ENCODE results near the gene ARHGAP10.

GRCh38 chr4:147960971-147961370 lies 229.1 kb downstream of the ARHGAP10 start:
- no peak for TF ChIP-seq YY1 (IDR thresholded peaks at IDR 0.05; ENCODE audit: low read depth)
- TF ChIP-seq EP300 (IDR thresholded peaks at IDR 0.05; ENCODE audit: borderline replicate concordance) = no peak
- TF ChIP-seq FOXM1 (IDR thresholded peaks at IDR 0.05; ENCODE audit: borderline replicate concordance, low read depth) = no peak
- TF ChIP-seq ZBTB7A (IDR thresholded peaks at IDR 0.05; ENCODE audit: low read depth) = no peak
